Activated effector memory CD4-positive, alpha-beta T cell treated with Interleukin-2 at 50 U/mL for 16 hours (primary cell): ENCODE data around the gene MPP7.
"Not testable (repeated sequence)": the region's sequence is repeated elsewhere in the genome, so short reads cannot be mapped to it uniquely, and the experiment has no call there.

Source experiments
- DNase-seq: peaks from one replicate; pipeline ENCODE4 v3.0.0-alpha.2; 2020

MPP7 gene

GRCh38 chr10:28302638-28303488 is at the start of gene MPP7:
Gene MPP7, minus strand, starts transcription at chr10:28303064. Its CDS starts 64,460 bp downstream, at chr10:28238604.
- peak; percentile 97 for DNase-seq

GRCh38 chr10:28349892-28350291 is 47.0 kb upstream of the MPP7 start:
- DNase-seq, result no peak

- DNase-seq, result no peak
Observed at GRCh38 chr10:28343987-28344895, 41.4 kb upstream of the MPP7 start.

- DNase-seq, result no peak
Observed at GRCh38 chr10:28343252-28343651, 40.4 kb upstream of the MPP7 start.

GRCh38 chr10:28341679-28342078 is 38.8 kb upstream of the MPP7 start:
- not testable (repeated sequence) for DNase-seq

- DNase-seq, result no peak
Observed at GRCh38 chr10:28332726-28333125, 29.9 kb upstream of the MPP7 start.

GRCh38 chr10:28331841-28332240 is 29.0 kb upstream of the MPP7 start:
- no peak for DNase-seq

GRCh38 chr10:28331066-28331465 is 28.2 kb upstream of the MPP7 start:
- DNase-seq, result no peak

GRCh38 chr10:28328346-28328745 is 25.5 kb upstream of the MPP7 start:
- no peak for DNase-seq

GRCh38 chr10:28327491-28327880 is 24.6 kb upstream of the MPP7 start:
- no peak for DNase-seq

- DNase-seq, result no peak
Observed at GRCh38 chr10:28326516-28327490, 23.9 kb upstream of the MPP7 start.

GRCh38 chr10:28320799-28321198 is 17.9 kb upstream of the MPP7 start:
- no peak for DNase-seq

- DNase-seq, result no peak
Observed at GRCh38 chr10:28320090-28320489, 17.2 kb upstream of the MPP7 start.

GRCh38 chr10:28319061-28319460 is 16.2 kb upstream of the MPP7 start:
- DNase-seq, result not testable (repeated sequence)

- DNase-seq, result no peak
Observed at GRCh38 chr10:28318626-28319025, 15.8 kb upstream of the MPP7 start.

GRCh38 chr10:28317760-28318159 is 14.9 kb upstream of the MPP7 start:
- DNase-seq, result no peak

- no peak for DNase-seq
Observed at GRCh38 chr10:28316696-28317095, 13.8 kb upstream of the MPP7 start.

GRCh38 chr10:28315140-28315539 is 12.3 kb upstream of the MPP7 start:
- no peak for DNase-seq

- no peak for DNase-seq
Observed at GRCh38 chr10:28314211-28314610, 11.3 kb upstream of the MPP7 start.

- DNase-seq, result no peak
Observed at GRCh38 chr10:28312572-28312971, 9.7 kb upstream of the MPP7 start.

GRCh38 chr10:28311104-28311503 is 8.2 kb upstream of the MPP7 start:
- DNase-seq, result no peak

GRCh38 chr10:28307267-28307666 is 4.4 kb upstream of the MPP7 start:
- DNase-seq, result no peak

- DNase-seq, result no peak
Observed at GRCh38 chr10:28305553-28305952, 2.7 kb upstream of the MPP7 start.
